AG04449 (cell line): ENCODE results near the gene GADL1.

Experiments used
- CTCF ChIA-PET: fragments of 350-600 bp; formaldehyde crosslinking; extraction: SDS; loops from one replicate; lab custom pipeline; 2021; ENCODE audit warnings: antibody characterized with exemption; lab: Yijun Ruan, JAX
- POLR2A ChIA-PET: fragments of 400-600, 350-600 bp; formaldehyde crosslinking; extraction: SDS; loops from one replicate; lab custom pipeline; 2020; ENCODE audit warnings: antibody characterized with exemption, inconsistent platforms; lab: Yijun Ruan, JAX
- DNase-seq: peaks from one replicate; pipeline ENCODE4 v3.0.0-alpha.2; 2010; ENCODE audit warnings: low read depth, low spot score
- H3K4me3 ChIP-seq: 2 replicates; pipeline ENCODE4 v1.5.1; 2011; ENCODE audit warnings: low read depth, mild to moderate bottlenecking, control low read depth, low read length
- CTCF ChIP-seq: IDR thresholded peaks from one replicate; pipeline ENCODE4 v1.5.1; 2011; ENCODE audit warnings: mild to moderate bottlenecking, moderate library complexity, low read length, control low read depth, inconsistent platforms; ENCODE audit not compliant: insufficient read depth; ENCODE audit errors: missing control alignments

The GADL1 gene

GRCh38 chr3:30768046-30768445 is 126.4 kb downstream of the GADL1 start:
- POLR2A ChIA-PET: no interaction called here
- DNase-seq: no peak
- no peak overlapping the region for H3K4me3 ChIP-seq
- TF ChIP-seq CTCF: no peak
- CTCF ChIA-PET: interaction anchor here (0.7 to 6.1 kb wide), 21 partner anchors 8 to 999 kb away, joined by 3 to 81 read pairs (median 4); no protein-coding TSS in a partner anchor

GRCh38 chr3:30766522-30766921 is 127.9 kb downstream of the GADL1 start:
- ChIA-PET POLR2A (no interaction called here), CTCF (interaction anchor here (1.3 to 6.1 kb wide), 4 partner anchors 12 to 1002 kb away, joined by 3 to 81 read pairs (median 33); no protein-coding TSS in a partner anchor)
- no peak for TF ChIP-seq CTCF
- no peak overlapping the region for H3K4me3 ChIP-seq
- no peak for DNase-seq

- TF ChIP-seq CTCF: no peak
- DNase-seq: no peak
- ChIA-PET CTCF (interaction anchor here (1.7 kb wide), 1 partner anchor 722 kb away, joined by 4 read pairs; no protein-coding TSS in a partner anchor), POLR2A (no interaction called here)
- H3K4me3 ChIP-seq: no peak overlapping the region
These were observed 129.6 kb downstream of the GADL1 start for GRCh38 chr3:30764891-30765290.

GRCh38 chr3:30764281-30764680 is 130.2 kb downstream of the GADL1 start:
- CTCF ChIA-PET: interaction anchor here (1.7 kb wide), 1 partner anchor 722 kb away, joined by 4 read pairs; no protein-coding TSS in a partner anchor

GRCh38 chr3:30761374-30761773 is 133.1 kb downstream of the GADL1 start:
- no peak overlapping the region for H3K4me3 ChIP-seq
- DNase-seq: no peak
- CTCF ChIA-PET: interaction anchor here (3.3 kb wide), 1 partner anchor 8 kb away, joined by 25 read pairs; no protein-coding TSS in a partner anchor
- TF ChIP-seq CTCF: no peak
- POLR2A ChIA-PET: no interaction called here

More at GRCh38 chr3:30764281-30764680, 130.2 kb downstream of the GADL1 start:
- no peak for TF ChIP-seq CTCF
- no peak for DNase-seq
- POLR2A ChIA-PET: no interaction called here
- H3K4me3 ChIP-seq: no peak overlapping the region

GRCh38 chr3:30760737-30761136 is 133.7 kb downstream of the GADL1 start:
- no peak for TF ChIP-seq CTCF
- ChIA-PET CTCF (interaction anchor here (2.1 to 3.3 kb wide), 2 partner anchors 8 to 719 kb away, joined by 12 to 25 read pairs; no protein-coding TSS in a partner anchor), POLR2A (no interaction called here)
- no peak overlapping the region for H3K4me3 ChIP-seq
- DNase-seq: no peak
